HG03280 (cell line): ENCODE measurements around the gene UGT2A1.

Experiments
- ATAC-seq: cut with Tn5 transposase; IDR thresholded peaks from one replicate; pipeline ENCODE4 v1.9.1; 2021; ENCODE audit warnings: mild to moderate bottlenecking, moderate library complexity; ENCODE audit not compliant: unreplicated experiment

Gene UGT2A1

GRCh38 chr4:69591364-69591763 lies 61.7 kb downstream of the UGT2A1 start:
- no peak for ATAC-seq

GRCh38 chr4:69589884-69590283 lies 63.2 kb downstream of the UGT2A1 start:
- no peak for ATAC-seq

- no peak for ATAC-seq
These were observed 68.9 kb downstream of the UGT2A1 start for GRCh38 chr4:69584135-69584534.

GRCh38 chr4:69583543-69583942 lies 69.5 kb downstream of the UGT2A1 start:
- ATAC-seq: no peak

GRCh38 chr4:69577245-69577644 lies 75.8 kb downstream of the UGT2A1 start:
- ATAC-seq: no peak

- no peak for ATAC-seq
These were observed 76.7 kb downstream of the UGT2A1 start for GRCh38 chr4:69576251-69576877.

GRCh38 chr4:69568787-69569186 lies 84.3 kb downstream of the UGT2A1 start:
- ATAC-seq: no peak

GRCh38 chr4:69563424-69563823 lies 89.6 kb downstream of the UGT2A1 start:
- ATAC-seq: no peak

- ATAC-seq: no peak
These were observed 103.4 kb downstream of the UGT2A1 start for GRCh38 chr4:69549651-69550050.

GRCh38 chr4:69546134-69546765 lies 106.8 kb downstream of the UGT2A1 start:
- ATAC-seq: no peak
